Measurements from ENCODE around the gene HSD17B4.

GRCh38 chr5:119484884-119485283, 32.6 kb downstream of the HSD17B4 start:
- TF ChIP-seq CTCF (IDR thresholded peaks at IDR 0.05; ENCODE audit: low read depth, low read length, poor library complexity, severe bottlenecking) = no peak
- no peak for TF ChIP-seq EZH2phosphoT487 (IDR thresholded peaks at IDR 0.05; ENCODE audit: borderline replicate concordance, low read length)
